A673 (cell line): ENCODE results near the gene DRD1. TPM values are rescaled to one million over a fixed set of nuclear protein-coding genes. Genes with fewer than 3 reads are reported as not detected.

ENCODE experiments used
- BruUV-seq: library from RNA; stranded (reverse); fragments of 400-500 nt; replicated peaks from 2 replicates; lab custom pipeline; 2021; lab: Mats Ljungman, UMichigan
- CTCF ChIA-PET: fragments of 300-600 bp; sonication (Branson Sonifier 250); formaldehyde crosslinking; loops from one replicate; lab custom pipeline; 2022; ENCODE audit warnings: antibody characterized with exemption; lab: Charles Lee
- POLR2A ChIA-PET: fragments of 300-600 bp; sonication (Branson Sonifier 250); formaldehyde crosslinking; loops from one replicate; lab custom pipeline; 2022; ENCODE audit warnings: antibody characterized with exemption; ENCODE audit not compliant: low non-redundant PET; lab: Charles Lee
- DNase-seq: peaks from one replicate; pipeline ENCODE4 v3.0.0-alpha.2; 2015; ENCODE audit warnings: low spot score
- H3K27ac ChIP-seq: fragments of 200-600 bp; sonication (generic); 2 replicates; pipeline ENCODE4 v1.5.1; 2016; ENCODE audit warnings: mixed run types, low read depth, mild to moderate bottlenecking, mixed read lengths, antibody characterized with exemption, low read length; ENCODE audit not compliant: poor library complexity, severe bottlenecking
- H3K27me3 ChIP-seq: fragments of 200-600 bp; sonication (generic); replicated peaks from 2 replicates; pipeline ENCODE4 v1.6.1; 2017; ENCODE audit warnings: mixed run types, low read depth, mild to moderate bottlenecking, mixed read lengths, antibody characterized with exemption, low read length; ENCODE audit not compliant: insufficient read depth, poor library complexity
- H3K36me3 ChIP-seq: fragments of 200-600 bp; sonication (generic); 2 replicates; pipeline ENCODE4 v1.6.1; 2016; ENCODE audit warnings: mixed run types, mild to moderate bottlenecking, mixed read lengths, antibody characterized with exemption, low read length; ENCODE audit not compliant: insufficient read depth, poor library complexity, severe bottlenecking
- H3K4me1 ChIP-seq: fragments of 200-600 bp; sonication (generic); 2 replicates; pipeline ENCODE4 v1.6.1; 2017; ENCODE audit warnings: mixed run types, mild to moderate bottlenecking, mixed read lengths, antibody characterized with exemption, low read length; ENCODE audit not compliant: insufficient read depth, poor library complexity, severe bottlenecking
- H3K4me3 ChIP-seq: fragments of 200-600 bp; sonication (generic); 2 replicates; pipeline ENCODE4 v1.5.1; 2016; ENCODE audit warnings: low read depth, mixed run types, mild to moderate bottlenecking, mixed read lengths, low read length; ENCODE audit not compliant: poor library complexity, severe bottlenecking
- H3K9me3 ChIP-seq: fragments of 200-600 bp; sonication (generic); 2 replicates; pipeline ENCODE4 v1.6.1; 2016; ENCODE audit warnings: mixed run types, low read depth, mild to moderate bottlenecking, mixed read lengths, antibody characterized with exemption, low read length; ENCODE audit not compliant: poor library complexity, severe bottlenecking
- CTCF ChIP-seq: fragments of 300-800, 200-600 bp; sonication (generic); conservative IDR thresholded peaks from 2 replicates; pipeline ENCODE4 v1.5.1; 2017; ENCODE audit warnings: low read depth, mild to moderate bottlenecking, antibody characterized with exemption, low read length, moderate library complexity, mixed read lengths
- EZH2 ChIP-seq: fragments of 200-600 bp; sonication (generic); IDR thresholded peaks from 2 replicates; pipeline ENCODE4 v1.6.1; 2017; ENCODE audit warnings: borderline replicate concordance, low read depth, mild to moderate bottlenecking, mixed read lengths, antibody characterized with exemption, low read length; ENCODE audit not compliant: poor library complexity, severe bottlenecking
- intact Hi-C: fragments of 100-400 bp; cut with micrococcal nuclease; formaldehyde crosslinking; loops from one replicate; pipeline ENCODE4 v1.10.0; 2022; ENCODE audit not compliant: unreplicated experiment
- total RNA-seq: library from RNA; stranded (reverse); gene quantifications from 2 replicates; pipeline ENCODE4 v1.2.3, GENCODE V29; 2021

Gene DRD1
- total RNA-seq, 1 experiment from 2014 or later = 0.77 TPM

DNA sequence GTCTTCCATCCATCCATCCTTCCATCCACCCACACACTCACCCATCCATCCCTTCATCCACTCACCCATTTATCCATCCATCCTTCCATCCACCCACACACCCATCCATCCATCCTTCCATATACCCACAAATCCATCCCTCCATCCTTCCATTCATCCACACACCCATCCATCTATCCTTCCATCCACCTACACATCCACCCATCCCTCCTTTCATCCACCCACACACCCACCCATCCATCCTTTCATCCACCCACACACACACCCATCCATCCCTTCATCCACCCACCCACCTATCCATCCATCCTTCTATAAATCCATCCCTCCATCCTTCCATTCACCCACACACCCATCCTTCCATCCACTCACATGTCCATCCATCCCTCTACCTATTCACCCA is 23.6 kb downstream of the DRD1 start:
- no peaks in the 10 kb centered on the region for H3K4me1 ChIP-seq
- H3K27ac ChIP-seq = no peak overlapping the region
- CTCF ChIA-PET = no interaction called here
- intact Hi-C loops = no loop called here
- H3K27me3 ChIP-seq = no peaks in the 10 kb centered on the region
- TF ChIP-seq CTCF = no peak
- no peaks in the 10 kb centered on the region for H3K9me3 ChIP-seq
- no peaks in the 10 kb centered on the region for H3K36me3 ChIP-seq
- DNase-seq = no peak
- no peak overlapping the region for H3K4me3 ChIP-seq
- BruUV-seq = no TSS peak
- POLR2A ChIA-PET = no interaction called here

DNA sequence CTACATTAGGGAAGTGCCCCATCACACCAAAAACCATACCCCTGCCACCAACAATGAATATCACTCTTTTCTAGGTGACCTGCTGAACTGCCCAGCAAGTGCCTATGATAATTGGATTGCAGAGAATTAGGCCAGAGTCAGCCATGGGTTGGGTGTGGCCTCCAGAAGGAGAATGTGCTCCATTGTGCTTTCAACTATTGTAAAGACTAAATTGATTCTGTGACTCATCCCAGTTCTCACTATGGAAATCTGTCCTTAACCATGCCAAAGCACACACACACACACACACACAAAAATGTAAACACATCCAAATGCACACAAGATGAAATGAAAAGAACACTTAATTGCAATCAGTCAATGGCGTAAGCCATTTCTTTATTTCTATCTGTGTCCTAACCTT is 25.7 kb downstream of the DRD1 start:
- no peak for DNase-seq
- H3K36me3 ChIP-seq = no peaks in the 10 kb centered on the region
- H3K27ac ChIP-seq = no peak overlapping the region
- H3K4me1 ChIP-seq = no peaks in the 10 kb centered on the region
- CTCF ChIA-PET = no interaction called here
- H3K4me3 ChIP-seq = no peak overlapping the region
- TF ChIP-seq CTCF (no peak), EZH2 (no peak)
- POLR2A ChIA-PET = no interaction called here
- no peaks in the 10 kb centered on the region for H3K27me3 ChIP-seq
- no TSS peak for BruUV-seq
- no peaks in the 10 kb centered on the region for H3K9me3 ChIP-seq
- intact Hi-C loops = no loop called here

DNA sequence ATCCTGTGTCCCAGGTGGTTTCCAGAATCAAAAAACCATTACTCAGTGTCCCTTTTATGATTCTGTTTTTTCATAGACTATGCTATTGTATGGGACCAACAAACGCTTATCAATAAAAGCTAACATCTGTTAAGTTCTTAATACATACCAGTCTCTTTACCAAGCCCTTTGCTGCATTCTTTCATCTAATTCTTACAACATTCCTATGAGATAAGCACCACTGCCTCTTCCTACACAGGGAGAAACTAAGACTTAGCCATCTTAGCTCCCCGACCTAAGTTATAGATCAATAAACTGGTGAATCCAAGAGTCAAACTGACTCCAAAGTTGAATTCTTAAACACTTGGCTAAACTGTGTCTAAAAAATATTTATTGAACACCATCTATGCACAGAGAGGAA is 26.6 kb downstream of the DRD1 start:
- TF ChIP-seq EZH2 (no peak), CTCF (no peak)
- intact Hi-C loops = no loop called here
- POLR2A ChIA-PET = no interaction called here

GRCh38 chr5:175415303-175415702 is 28.7 kb downstream of the DRD1 start:
- no peaks in the 10 kb centered on the region for H3K4me1 ChIP-seq
- peaks cover 4% of the 10 kb centered on the region for H3K27me3 ChIP-seq
- no peaks in the 10 kb centered on the region for H3K9me3 ChIP-seq
- no peaks in the 10 kb centered on the region for H3K36me3 ChIP-seq
- TF ChIP-seq EZH2 = no peak
- TF ChIP-seq CTCF = no peak
- CTCF ChIA-PET = no interaction called here
- no peak overlapping the region for H3K27ac ChIP-seq
- no TSS peak for BruUV-seq
- H3K4me3 ChIP-seq = no peak overlapping the region
- intact Hi-C loops = no loop called here
- no peak for DNase-seq
- POLR2A ChIA-PET = no interaction called here

More for the DNA sequence above, 26.6 kb downstream of the DRD1 start:
- Histone ChIP-seq H3K4me3 (no peak overlapping the region), H3K36me3 (no peaks in the 10 kb centered on the region), H3K9me3 (no peaks in the 10 kb centered on the region), H3K4me1 (no peaks in the 10 kb centered on the region), H3K27me3 (no peaks in the 10 kb centered on the region), H3K27ac (no peak overlapping the region)
- BruUV-seq = no TSS peak
- CTCF ChIA-PET = no interaction called here
- no peak for DNase-seq
